ENCODE data around the gene HAPLN3.

DNA sequence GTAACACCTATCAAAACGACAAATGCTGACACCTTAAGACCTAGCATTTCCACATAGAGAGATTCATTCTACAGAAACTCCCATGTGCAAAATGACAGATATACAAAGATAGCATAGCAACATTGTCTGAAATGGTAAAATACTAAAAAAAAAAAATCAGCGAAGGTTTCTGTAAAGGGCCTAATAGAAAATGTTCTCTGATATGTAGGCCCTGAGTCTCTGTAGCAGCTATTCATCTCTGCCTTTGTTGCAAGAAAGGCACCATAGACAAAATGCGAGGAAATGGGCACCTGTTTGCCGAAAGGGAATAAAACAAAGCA, 18.5 kb upstream of the HAPLN3 start:
- TF ChIP-seq CTCF (IDR thresholded peaks at IDR 0.05; ENCODE audit: extremely low read depth in 1 of 2, insufficient read depth in 1 of 2, low read depth in 1 of 2, low read length in 2 of 2) (no peak), POLR2AphosphoS5 (IDR thresholded peaks at IDR 0.05; ENCODE audit: insufficient read depth, low read depth, low read length) (no peak), POLR2A (IDR thresholded peaks at IDR 0.05; ENCODE audit: low read depth, low read length) (no peak), EZH2 (IDR thresholded peaks at IDR 0.05; ENCODE audit: borderline replicate concordance, low read depth, low read length, severe bottlenecking) (no peak), FOS (IDR thresholded peaks at IDR 0.05; ENCODE audit: borderline replicate concordance, insufficient read depth, low read length) (no peak), JUN (IDR thresholded peaks at IDR 0.05; ENCODE audit: borderline replicate concordance, insufficient read depth, insufficient read length, low read depth) (no peak), MYC (IDR thresholded peaks at IDR 0.05; ENCODE audit: low read depth, low read length) (no peak)
- TF ChIP-seq, protein P1, sequence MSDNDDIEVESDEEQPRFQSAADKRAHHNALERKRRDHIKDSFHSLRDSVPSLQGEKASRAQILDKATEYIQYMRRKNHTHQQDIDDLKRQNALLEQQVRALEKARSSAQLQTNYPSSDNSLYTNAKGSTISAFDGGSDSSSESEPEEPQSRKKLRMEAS (IDR thresholded peaks at IDR 0.05; ENCODE audit: insufficient read depth, insufficient read length) = no peak
